Fibroblast of upper back skin (primary cell): ENCODE data around the gene PLB1.

Experiments used
- DNase-seq: peaks from one replicate; pipeline ENCODE4 v3.0.0-alpha.2; 2013

Gene PLB1

GRCh38 chr2:28568036-28568435, 72.2 kb downstream of the PLB1 start:
- no peak for DNase-seq

- DNase-seq, result no peak
These were observed 72.7 kb downstream of the PLB1 start for GRCh38 chr2:28568533-28568932.

DNA sequence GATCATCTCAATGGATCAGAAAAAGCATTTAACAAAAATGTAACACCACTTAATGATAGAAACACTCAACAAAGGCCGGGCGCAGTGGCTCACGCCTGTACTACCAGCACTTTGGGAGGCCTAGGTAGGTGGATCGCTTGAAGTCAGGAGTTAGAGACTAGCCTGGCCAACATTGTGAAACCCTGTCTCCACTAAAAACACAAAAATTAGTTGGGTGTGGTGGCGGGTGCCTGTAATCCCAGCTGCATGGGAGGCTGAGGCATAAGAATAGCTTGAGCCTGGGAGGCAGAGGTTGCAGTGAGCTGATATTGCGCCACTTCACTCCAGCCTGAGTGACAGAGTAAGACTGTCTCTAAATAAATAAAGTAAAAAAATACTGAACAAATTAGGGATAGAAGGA, 74.6 kb downstream of the PLB1 start:
- no peak for DNase-seq

DNA sequence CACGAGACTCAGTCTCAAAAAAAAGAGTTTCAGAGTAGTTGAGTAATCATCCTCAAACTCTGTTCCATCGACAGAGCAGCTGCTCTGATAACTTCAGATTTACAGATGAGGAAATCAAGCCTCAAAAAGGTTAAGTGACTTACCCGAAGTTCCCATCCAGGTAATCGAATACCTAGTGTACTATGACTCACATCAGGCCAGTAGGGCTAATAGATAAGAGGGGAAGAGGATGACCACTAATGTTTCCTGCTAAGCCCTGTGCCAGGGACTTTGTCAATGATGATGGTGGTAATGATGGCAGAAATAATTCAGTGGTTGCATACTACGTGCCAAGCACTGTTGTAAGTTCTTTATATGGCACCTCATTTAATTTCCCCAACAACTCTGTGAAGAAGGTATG, 80.9 kb downstream of the PLB1 start:
- no peak for DNase-seq

DNA sequence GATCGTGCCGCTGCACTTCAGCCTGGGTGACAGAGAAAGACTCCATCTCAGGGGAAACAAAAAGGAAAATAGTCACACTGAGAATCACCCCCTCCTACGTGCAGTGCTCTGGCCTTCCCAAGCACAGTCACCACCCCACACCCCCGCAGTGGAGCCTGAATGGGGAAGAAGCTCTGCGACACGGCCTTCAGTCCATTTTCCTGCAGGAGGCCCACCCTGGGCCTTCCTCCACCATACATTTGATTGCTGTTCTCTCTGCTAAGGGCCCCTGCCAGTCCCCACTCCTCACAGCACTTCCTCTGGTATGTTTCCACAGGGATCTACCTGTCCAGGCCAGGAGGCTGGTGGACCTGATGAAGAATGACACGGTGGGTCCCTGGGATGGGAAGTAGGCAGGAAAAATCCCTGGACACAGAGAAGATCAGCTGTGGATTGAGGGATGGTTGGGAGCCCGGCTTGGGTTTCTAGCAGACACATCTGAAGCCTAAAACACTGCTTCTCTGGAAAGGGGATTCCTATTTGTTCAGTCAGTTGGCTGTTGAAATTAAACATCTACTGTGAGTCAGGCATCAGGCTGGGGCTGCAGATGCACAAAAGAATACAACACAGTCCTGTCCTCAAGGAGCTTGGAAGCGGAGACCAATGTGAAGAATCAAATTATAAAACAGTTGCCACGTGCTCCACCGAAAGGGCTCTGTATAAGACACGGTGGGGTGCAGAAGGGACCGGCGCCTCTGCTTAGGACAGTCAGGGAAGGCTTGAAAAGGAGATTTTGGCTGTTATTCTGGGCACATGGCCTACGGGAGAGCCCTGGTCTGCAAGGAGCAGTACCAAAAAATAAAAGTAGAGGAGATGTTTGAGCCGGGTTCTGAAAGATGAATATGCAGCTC, 82.2 kb downstream of the PLB1 start:
- DNase-seq, result no peak

DNA sequence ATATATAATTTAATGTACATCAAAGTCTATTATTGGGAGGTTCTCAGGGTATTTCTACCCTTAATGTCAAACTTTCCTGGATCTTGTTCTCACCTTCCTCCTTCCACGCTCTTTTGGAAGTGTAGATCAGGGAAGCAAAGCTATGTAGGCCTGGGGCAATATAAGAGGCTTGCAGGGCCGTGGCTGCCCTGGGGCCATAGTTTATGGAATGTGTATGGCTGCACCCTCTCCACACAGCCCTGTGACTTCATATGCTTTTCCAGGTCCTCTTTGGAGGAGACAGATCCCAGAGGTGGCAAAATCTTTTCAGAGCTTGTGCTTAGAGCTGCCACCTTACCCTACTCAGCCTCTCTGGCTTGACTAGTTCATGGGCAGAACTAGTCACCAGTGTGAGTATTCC, 82.9 kb downstream of the PLB1 start:
- DNase-seq, result no peak

- no peak for DNase-seq
These were observed 83.7 kb downstream of the PLB1 start for GRCh38 chr2:28579606-28580005.

DNA sequence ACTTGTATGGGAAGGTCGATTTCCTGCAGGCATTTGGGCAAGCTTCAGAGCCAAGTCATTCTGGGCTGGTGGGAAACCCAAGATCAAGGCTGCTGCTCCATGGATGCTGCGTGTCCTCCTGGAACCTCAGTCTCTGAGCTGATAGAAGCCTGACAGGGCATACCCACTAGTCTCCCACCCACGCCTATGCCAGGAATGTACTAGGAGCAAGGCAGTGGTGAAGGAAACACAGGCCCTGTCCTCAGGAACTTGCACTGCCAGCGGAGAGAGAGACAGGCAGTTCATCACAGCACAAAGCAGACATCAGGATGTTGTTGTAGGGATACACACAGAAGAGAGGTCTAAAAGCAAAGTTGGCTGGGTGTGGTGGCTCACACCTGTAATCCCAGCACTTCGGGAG, 84.2 kb downstream of the PLB1 start:
- no peak for DNase-seq

DNA sequence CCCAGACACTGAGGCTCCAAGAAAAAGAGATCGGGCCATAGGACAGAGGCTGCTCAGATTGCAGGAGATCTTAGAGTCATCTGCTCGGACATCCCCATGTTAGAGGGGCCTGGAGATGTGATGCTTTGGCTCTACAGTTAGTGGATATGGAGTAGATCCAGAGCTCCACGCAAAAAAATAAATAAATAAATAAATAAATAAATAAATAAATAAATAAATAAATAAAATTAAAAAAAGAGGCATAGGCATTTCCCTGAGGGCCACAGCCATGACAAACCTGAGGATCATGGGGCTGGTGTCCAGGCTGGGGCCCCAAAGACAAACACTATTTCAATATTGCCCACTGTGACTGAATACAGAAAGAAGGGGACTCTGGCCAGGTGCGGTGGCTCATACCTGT, 85.5 kb downstream of the PLB1 start:
- no peak for DNase-seq

GRCh38 chr2:28582152-28582551, 86.3 kb downstream of the PLB1 start:
- DNase-seq, result no peak

DNA sequence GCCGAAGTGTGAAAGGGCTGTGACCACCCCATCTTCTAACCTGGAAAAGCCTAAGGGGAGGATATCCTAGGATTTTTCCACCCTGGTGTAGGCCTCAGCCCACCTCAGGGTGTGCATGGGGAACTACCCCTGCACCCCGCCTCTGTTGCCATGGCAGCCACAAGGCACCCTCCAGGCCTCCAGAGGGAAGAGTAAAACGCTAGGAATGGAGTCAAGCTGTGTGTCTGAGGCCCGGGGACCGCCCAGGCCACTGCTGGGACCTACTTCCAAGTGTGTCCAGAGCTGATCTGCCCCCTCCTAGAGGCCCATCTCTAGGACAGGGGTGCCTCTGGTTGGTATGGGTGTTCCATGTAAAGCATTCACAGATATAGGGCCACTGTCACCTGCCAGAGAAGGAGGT, 86.7 kb downstream of the PLB1 start:
- no peak for DNase-seq

- DNase-seq, result peak; percentile 91
These were observed 88.2 kb downstream of the PLB1 start for GRCh38 chr2:28583899-28584553.

DNA sequence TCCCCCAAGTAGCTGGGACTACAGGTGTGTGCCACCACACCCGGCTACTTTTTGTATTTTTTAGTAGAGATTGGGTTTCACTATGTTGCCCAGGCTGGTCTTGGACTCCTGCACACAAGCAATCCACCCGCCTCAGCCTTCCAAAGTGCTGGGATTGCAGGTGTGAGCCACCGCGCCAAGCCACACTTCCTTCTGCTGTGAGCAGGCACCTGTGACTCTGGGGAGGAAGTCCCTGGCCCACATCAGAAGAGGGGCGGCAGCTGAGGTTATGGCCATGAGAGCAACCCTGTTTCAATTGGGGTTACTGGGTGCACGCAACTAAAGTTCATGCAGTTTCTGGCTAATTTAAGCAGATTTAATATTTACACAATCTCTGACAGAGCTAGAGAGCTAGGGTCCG, 91.0 kb downstream of the PLB1 start:
- DNase-seq, result no peak

DNA sequence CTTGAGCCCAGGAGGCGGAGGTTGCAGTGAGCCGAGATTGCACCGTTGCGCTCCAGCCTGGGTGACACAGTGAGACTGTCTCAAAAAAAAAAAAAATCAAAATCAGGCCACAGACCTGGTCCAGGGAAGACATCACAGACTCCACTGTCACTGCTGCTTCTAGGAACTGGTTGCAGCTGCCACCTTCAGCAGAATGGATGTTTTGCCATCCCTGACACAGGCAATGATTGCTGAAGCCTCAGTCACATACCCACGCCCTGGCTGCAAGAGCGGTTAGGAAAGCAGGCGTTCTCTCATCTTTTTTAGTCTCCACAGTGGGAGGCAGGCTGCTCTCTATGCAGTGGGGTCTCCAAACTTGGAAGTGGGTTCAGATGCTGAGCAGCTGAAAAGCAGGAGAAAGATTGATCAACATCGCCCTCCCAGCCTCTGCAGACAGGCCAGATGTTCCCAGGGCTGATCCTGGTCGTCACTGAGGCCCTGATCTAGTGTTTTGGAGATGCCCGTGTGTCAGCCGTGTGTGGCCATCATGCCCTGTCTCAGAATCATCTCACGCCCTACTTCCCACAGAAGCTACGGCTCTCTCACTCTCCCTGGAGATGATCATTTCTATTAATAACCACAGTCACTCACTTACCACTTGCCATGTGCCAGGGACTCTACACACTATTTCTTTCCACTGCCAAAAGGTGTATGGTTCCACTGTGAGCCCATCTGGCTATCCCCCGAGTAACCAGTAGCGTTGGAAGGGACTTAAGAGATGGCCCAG, 91.8 kb downstream of the PLB1 start:
- no peak for DNase-seq

GRCh38 chr2:28588292-28588670, 92.4 kb downstream of the PLB1 start:
- no peak for DNase-seq

DNA sequence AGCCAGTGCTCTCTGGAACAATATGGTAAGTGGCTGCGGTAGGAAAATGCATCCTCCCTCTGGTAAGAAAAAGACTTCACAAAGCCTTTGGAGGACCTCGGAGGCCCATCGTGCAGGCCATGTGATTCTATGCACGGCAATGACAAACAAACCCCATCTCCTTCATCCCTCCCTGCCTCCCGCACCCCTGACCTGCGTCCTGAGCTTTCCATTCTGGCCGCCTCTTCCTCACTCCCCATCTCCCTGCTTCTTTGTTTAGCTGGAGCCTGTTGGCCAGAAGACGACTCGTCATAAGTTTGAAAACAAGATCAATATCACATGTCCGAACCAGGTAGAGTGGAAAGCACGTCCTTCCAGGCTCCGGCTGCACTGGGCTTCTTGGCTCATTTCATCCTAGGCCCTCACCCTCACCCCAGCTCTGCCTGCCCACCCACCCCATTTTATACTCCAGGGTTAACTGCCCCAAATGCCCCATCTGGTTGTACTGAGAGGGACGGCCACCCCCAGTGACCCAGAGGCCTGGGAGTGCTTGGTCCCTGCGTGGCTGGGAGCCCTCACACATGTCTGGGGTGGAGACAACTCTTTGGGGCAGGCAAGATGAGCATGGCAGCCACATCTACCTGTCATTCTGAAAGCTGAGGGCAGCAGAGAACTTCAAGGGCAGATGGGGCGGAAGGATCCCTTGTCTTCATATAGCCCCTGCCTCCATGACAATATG, 94.0 kb downstream of the PLB1 start:
- no peak for DNase-seq

DNA sequence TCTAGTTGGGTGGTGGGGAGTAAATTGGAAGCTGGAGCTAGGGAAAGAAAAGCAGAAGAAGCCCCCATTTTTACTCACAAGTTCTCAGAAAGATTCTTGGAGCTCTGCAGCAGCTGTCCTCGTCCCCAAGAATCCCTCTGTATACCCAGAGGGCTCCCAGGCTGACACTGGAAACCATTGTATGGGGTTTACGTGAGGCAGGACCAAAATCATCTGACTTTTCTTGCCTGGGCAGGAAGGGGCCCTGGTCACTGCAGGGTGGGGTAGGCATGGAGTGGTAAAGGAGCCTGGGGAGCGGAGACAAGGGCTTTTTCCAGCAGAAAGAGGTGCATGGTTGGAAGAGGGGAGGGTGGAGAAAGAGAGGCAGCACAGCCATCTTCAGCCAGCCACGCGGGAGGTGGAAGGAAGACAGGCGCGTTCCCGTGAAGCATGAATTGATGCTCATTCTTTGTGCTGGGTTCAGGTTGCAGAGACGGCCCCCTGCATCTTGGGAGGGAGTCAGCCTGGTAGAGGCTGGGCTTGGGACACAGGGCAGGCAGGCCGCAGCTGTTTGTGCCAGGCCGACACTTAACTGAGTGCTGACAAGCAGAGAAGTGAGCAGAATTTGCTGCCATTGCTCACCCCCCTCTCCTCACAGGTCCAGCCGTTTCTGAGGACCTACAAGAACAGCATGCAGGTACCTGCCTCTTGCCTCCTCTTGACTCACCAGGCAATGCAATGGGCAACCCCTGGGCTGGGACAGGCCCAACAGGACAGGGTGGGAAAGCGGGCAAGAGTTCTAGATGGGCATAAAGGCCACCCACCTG, 94.8 kb downstream of the PLB1 start:
- no peak for DNase-seq

DNA sequence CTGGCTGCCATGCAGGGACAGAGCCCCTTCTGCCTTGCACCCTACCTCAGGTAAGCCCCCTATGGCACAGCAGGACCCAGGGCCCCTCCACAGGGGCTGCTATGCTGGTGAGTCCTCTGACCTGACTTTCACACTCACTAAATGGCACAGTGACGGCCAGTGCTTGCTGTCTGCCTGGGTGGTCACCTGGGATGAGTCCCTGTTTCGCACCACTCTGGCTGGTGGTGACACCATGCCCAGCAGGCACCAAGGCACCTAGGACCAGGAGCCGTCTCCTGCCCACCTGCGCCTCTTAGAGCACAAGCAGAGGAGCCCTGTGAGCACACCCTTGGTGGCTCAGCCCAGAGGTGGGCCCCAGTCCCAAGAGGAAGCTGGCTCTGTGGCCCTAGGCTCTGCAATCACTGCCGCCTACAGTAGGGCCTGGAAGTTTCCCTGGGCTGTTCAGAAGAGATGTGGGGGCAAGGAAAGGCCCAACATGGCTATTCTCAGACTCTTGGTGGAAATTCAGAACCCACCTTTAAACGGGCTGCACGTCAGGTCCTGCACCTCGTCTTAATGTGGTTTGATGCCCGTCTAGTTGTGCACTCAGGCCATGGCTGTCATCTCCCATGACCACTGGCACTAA, 96.0 kb downstream of the PLB1 start:
- DNase-seq, result no peak

- DNase-seq, result no peak
These were observed 96.6 kb downstream of the PLB1 start for GRCh38 chr2:28592481-28592880.

GRCh38 chr2:28593160-28593755, 97.4 kb downstream of the PLB1 start:
- no peak for DNase-seq

- no peak for DNase-seq
These were observed 98.1 kb downstream of the PLB1 start for GRCh38 chr2:28594000-28594331.
